ENCODE data around the gene BRIP1. TPM values are rescaled to one million over a fixed set of nuclear protein-coding genes. Genes with fewer than 3 reads are reported as not detected.

Gene BRIP1
- total and polyA plus RNA-seq, 2 donors (not counting 3 experiments of a cell fraction or from before 2014, with no cell fraction given): 1.8 to 12.1 TPM

DNA sequence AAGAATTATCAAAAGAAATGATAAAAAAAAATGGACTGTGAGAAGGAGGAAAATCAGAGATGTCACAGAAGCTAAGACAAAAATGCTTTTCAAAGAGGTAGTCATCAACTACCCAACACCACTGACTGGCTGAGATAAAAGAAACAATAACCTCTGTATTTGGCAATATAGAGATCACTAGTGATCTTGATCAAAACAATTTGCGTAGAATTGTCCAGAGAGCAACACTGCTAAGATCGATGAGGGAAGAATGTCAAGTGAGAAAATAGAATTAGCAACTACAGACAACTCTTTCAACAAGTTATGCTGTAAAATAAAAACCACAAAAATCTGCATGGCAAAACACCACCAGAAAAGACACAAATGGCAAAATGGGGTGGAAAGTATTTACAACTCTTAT, 66.0 kb downstream of the BRIP1 start:
- no TSS peak for BruUV-seq (replicated peaks)
- Histone ChIP-seq H3K9ac (replicated peaks; ENCODE audit: extremely low read depth, insufficient read depth, low read length) (no peak overlapping the region), H3K27ac (ENCODE audit: insufficient read depth, low read depth, low read length) (no peak overlapping the region), H3K27me3 (ENCODE audit: control insufficient read depth in 2 of 2, insufficient read depth in 2 of 2, low read length in 2 of 2) (no peaks in the 10 kb centered on the region), H3K79me2 (ENCODE audit: control insufficient read depth, insufficient read depth, low read length) (no peaks in the 10 kb centered on the region), H3K9me3 (replicated peaks; ENCODE audit: control insufficient read depth, insufficient read depth, low read length) (no peaks in the 10 kb centered on the region), H2AFZ (ENCODE audit: low read depth, low read length) (no peak overlapping the region), H3K4me2 (ENCODE audit: insufficient read depth, low read length) (no peak overlapping the region), H4K20me1 (replicated peaks; ENCODE audit: control insufficient read depth, extremely low read depth, insufficient read depth, low read length) (no peaks in the 10 kb centered on the region), H3K4me1 (ENCODE audit: control insufficient read depth, extremely low read depth, insufficient read depth, low read length) (no peaks in the 10 kb centered on the region), H3K36me3 (ENCODE audit: control insufficient read depth in 2 of 2, extremely low read depth in 1 of 2, insufficient read depth in 2 of 2, low read length in 2 of 2) (no peaks in the 10 kb centered on the region), H3K4me3 (replicated peaks in 1 of 3; ENCODE audit: insufficient read depth in 1 of 3, low read depth in 1 of 3, low read length in 3 of 3) (no peak overlapping the region), H3K9me1 (replicated peaks; ENCODE audit: control insufficient read depth, extremely low read depth, insufficient read depth, low read length) (no peaks in the 10 kb centered on the region)
- intact Hi-C loops (cut with micrococcal nuclease): no loop called here
- DNase-seq (ENCODE audit: low read depth, low spot score) (no peak), FAIRE-seq (no peak)
- dilution Hi-C loops (cut with MboI; ENCODE audit: extremely low pct_ligation_motif_present, low sequenced_read_pairs): no loop called here
- CTCF ChIA-PET: no interaction called here
- POLR2A ChIA-PET: no interaction called here
- TF ChIP-seq POLR2AphosphoS5 (IDR thresholded peaks at IDR 0.05; ENCODE audit: insufficient read depth, low read depth, low read length) (no peak), GATA2 (IDR thresholded peaks at IDR 0.05; ENCODE audit: insufficient read depth, insufficient read length, low read depth, low read length) (no peak), MYC (IDR thresholded peaks at IDR 0.05; ENCODE audit: low read depth, low read length) (no peak)

- FAIRE-seq: no peak
- no peaks in the 10 kb centered on the region for H3K36me3 ChIP-seq (ENCODE audit: control insufficient read depth in 2 of 2, extremely low read depth in 1 of 2, insufficient read depth in 2 of 2, low read length in 2 of 2)
These were observed 67.8 kb downstream of the BRIP1 start for GRCh38 chr17:61795546-61795945.

More at GRCh38 chr17:61795546-61795945, 67.8 kb downstream of the BRIP1 start:
- H2AFZ ChIP-seq (ENCODE audit: low read depth, low read length): no peak overlapping the region
- TF ChIP-seq GATA2 (IDR thresholded peaks at IDR 0.05; ENCODE audit: insufficient read depth, insufficient read length, low read depth, low read length) (no peak), EZH2 (IDR thresholded peaks at IDR 0.05; ENCODE audit: borderline replicate concordance, low read depth, low read length, severe bottlenecking) (no peak), POLR2AphosphoS5 (IDR thresholded peaks at IDR 0.05; ENCODE audit: insufficient read depth, low read depth, low read length) (no peak), FOS (IDR thresholded peaks at IDR 0.05; ENCODE audit: borderline replicate concordance, insufficient read depth, low read length) (no peak), JUN (IDR thresholded peaks at IDR 0.05; ENCODE audit: borderline replicate concordance, insufficient read depth, insufficient read length, low read depth) (no peak), POLR2A (IDR thresholded peaks at IDR 0.05; ENCODE audit: low read depth, low read length) (no peak), MYC (IDR thresholded peaks at IDR 0.05; ENCODE audit: low read depth, low read length) (no peak)
- TF ChIP-seq, protein P1, sequence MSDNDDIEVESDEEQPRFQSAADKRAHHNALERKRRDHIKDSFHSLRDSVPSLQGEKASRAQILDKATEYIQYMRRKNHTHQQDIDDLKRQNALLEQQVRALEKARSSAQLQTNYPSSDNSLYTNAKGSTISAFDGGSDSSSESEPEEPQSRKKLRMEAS (IDR thresholded peaks at IDR 0.05; ENCODE audit: insufficient read depth, insufficient read length): no peak
- TF ChIP-seq, protein P2, sequence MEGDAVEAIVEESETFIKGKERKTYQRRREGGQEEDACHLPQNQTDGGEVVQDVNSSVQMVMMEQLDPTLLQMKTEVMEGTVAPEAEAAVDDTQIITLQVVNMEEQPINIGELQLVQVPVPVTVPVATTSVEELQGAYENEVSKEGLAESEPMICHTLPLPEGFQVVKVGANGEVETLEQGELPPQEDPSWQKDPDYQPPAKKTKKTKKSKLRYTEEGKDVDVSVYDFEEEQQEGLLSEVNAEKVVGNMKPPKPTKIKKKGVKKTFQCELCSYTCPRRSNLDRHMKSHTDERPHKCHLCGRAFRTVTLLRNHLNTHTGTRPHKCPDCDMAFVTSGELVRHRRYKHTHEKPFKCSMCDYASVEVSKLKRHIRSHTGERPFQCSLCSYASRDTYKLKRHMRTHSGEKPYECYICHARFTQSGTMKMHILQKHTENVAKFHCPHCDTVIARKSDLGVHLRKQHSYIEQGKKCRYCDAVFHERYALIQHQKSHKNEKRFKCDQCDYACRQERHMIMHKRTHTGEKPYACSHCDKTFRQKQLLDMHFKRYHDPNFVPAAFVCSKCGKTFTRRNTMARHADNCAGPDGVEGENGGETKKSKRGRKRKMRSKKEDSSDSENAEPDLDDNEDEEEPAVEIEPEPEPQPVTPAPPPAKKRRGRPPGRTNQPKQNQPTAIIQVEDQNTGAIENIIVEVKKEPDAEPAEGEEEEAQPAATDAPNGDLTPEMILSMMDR (IDR thresholded peaks at IDR 0.05; ENCODE audit: extremely low read depth in 1 of 2, insufficient read depth in 1 of 2, low read depth in 1 of 2, low read length in 2 of 2): no peak
- no peaks in the 10 kb centered on the region for H3K79me2 ChIP-seq (ENCODE audit: control insufficient read depth, insufficient read depth, low read length)
- no peaks in the 10 kb centered on the region for H3K4me1 ChIP-seq (ENCODE audit: control insufficient read depth, extremely low read depth, insufficient read depth, low read length)
- POLR2A ChIA-PET: no interaction called here
- intact Hi-C loops (cut with micrococcal nuclease) (no loop called here), dilution Hi-C loops (cut with MboI; ENCODE audit: extremely low pct_ligation_motif_present, low sequenced_read_pairs) (no loop called here)
- no peak overlapping the region for H3K27ac ChIP-seq (ENCODE audit: insufficient read depth, low read depth, low read length)
- H3K27me3 ChIP-seq (ENCODE audit: control insufficient read depth in 2 of 2, insufficient read depth in 2 of 2, low read length in 2 of 2): no peaks in the 10 kb centered on the region
- no peak overlapping the region for H3K4me2 ChIP-seq (ENCODE audit: insufficient read depth, low read length)
- H4K20me1 ChIP-seq (replicated peaks; ENCODE audit: control insufficient read depth, extremely low read depth, insufficient read depth, low read length): no peaks in the 10 kb centered on the region
- H3K9ac ChIP-seq (replicated peaks; ENCODE audit: extremely low read depth, insufficient read depth, low read length): no peak overlapping the region
- no peak for DNase-seq (ENCODE audit: low read depth, low spot score)
- CTCF ChIA-PET: no interaction called here
- H3K9me1 ChIP-seq (replicated peaks; ENCODE audit: control insufficient read depth, extremely low read depth, insufficient read depth, low read length): no peaks in the 10 kb centered on the region
- BruUV-seq (replicated peaks): no TSS peak
- no peaks in the 10 kb centered on the region for H3K9me3 ChIP-seq (replicated peaks; ENCODE audit: control insufficient read depth, insufficient read depth, low read length)
- H3K4me3 ChIP-seq (replicated peaks in 1 of 3; ENCODE audit: insufficient read depth in 1 of 3, low read depth in 1 of 3, low read length in 3 of 3): no peak overlapping the region
